K562 (cell line): Measurements from ENCODE around the gene FAM89B. TPM values are rescaled to one million over a fixed set of nuclear protein-coding genes. Genes with fewer than 3 reads are reported as not detected.
A peak's percentile ranks its signal among the peaks of the same experiment; 100 is the strongest.

Source experiments
- CBX3 ChIP-seq, 2 experiments: IDR thresholded peaks; 1 replicate in 1 of 2; 2 replicates in 1 of 2; pipeline ENCODE4 v1.6.1; 2012; ENCODE audit warnings: inconsistent platforms in 2 of 2, low read length in 2 of 2, borderline replicate concordance in 1 of 2, control low read depth in 1 of 2
- EZH2 ChIP-seq: IDR thresholded peaks from 2 replicates; pipeline ENCODE4 v1.6.1; 2012; ENCODE audit warnings: low read depth, mild to moderate bottlenecking, inconsistent platforms, low read length, borderline replicate concordance
- KDM4B ChIP-seq, 2 experiments: fragments of 450-650 bp in 1 of 2; sonication (generic) in 1 of 2; IDR thresholded peaks; 2 replicates each; pipeline ENCODE4 v1.6.1; 2016 to 2017; ENCODE audit warnings: borderline replicate concordance in 2 of 2, antibody characterized with exemption in 1 of 2, low read depth in 1 of 2, mild to moderate bottlenecking in 1 of 2
- MCM7 ChIP-seq, 2 experiments: fragments of 450-650 bp; IDR thresholded peaks; 2 replicates each; pipeline ENCODE4 v1.6.1; 2016 to 2018
- MYC ChIP-seq, 2 experiments: fragments of 250-450 bp in 1 of 2; sonication (Bioruptor Pico) in 1 of 2; IDR thresholded peaks; 2 replicates each; pipeline versions ENCODE4 v1.5.1 to v1.6.1; 2012 to 2021; ENCODE audit warnings: low read depth in 2 of 2, borderline replicate concordance in 1 of 2, improper control_type of control experiment in 1 of 2, low read length in 1 of 2, mild to moderate bottlenecking in 1 of 2, moderate library complexity in 1 of 2
- NFYB ChIP-seq: IDR thresholded peaks from 2 replicates; pipeline ENCODE4 v1.6.1; 2011; ENCODE audit warnings: mild to moderate bottlenecking, moderate library complexity; ENCODE audit not compliant: insufficient read length; ENCODE audit errors: extremely low read depth
- NRF1 ChIP-seq, 2 experiments: fragments of 450-650 bp; IDR thresholded peaks in 1 of 2; conservative IDR thresholded peaks in 1 of 2; 2 replicates each; pipeline ENCODE4 v1.6.1; 2014; ENCODE audit warnings: mild to moderate bottlenecking in 2 of 2
- RBM15 ChIP-seq: fragments of 200-400 bp; formaldehyde crosslinking; IDR thresholded peaks from 2 replicates; pipeline ENCODE4 v1.6.1; 2018; ENCODE audit warnings: mild to moderate bottlenecking, low read length, moderate library complexity; ENCODE audit not compliant: insufficient read depth
- STAG1 ChIP-seq: sonication (generic); formaldehyde crosslinking; IDR thresholded peaks from 2 replicates; pipeline ENCODE4 v1.5.0; 2020; ENCODE audit warnings: missing genetic modification reagents, borderline replicate concordance
- TBP ChIP-seq: optimal IDR thresholded peaks from 2 replicates; pipeline ENCODE3; 2011; ENCODE audit warnings: low read depth, low read length, improper control_type of control experiment
- ZBTB17 ChIP-seq: fragments of 450-650 bp; formaldehyde crosslinking; IDR thresholded peaks from 2 replicates; pipeline ENCODE4 v1.4.0; 2020; ENCODE audit warnings: mild to moderate bottlenecking
- ZNF12 ChIP-seq: sonication (generic); formaldehyde crosslinking; IDR thresholded peaks from 2 replicates; pipeline ENCODE4 v1.4.0; 2020; ENCODE audit warnings: mild to moderate bottlenecking, missing genetic modification reagents
- ZNF121 ChIP-seq: sonication (generic); formaldehyde crosslinking; conservative IDR thresholded peaks from 2 replicates; pipeline ENCODE4 v1.8.0; 2022; ENCODE audit warnings: missing genetic modification reagents
- ZNF24 ChIP-seq: fragments of 450-650 bp; IDR thresholded peaks from 2 replicates; pipeline ENCODE4 v1.6.1; 2016
- ZNF77 ChIP-seq: fragments of 250-450 bp; sonication (Bioruptor Pico); IDR thresholded peaks from 2 replicates; pipeline ENCODE4 v1.5.0; 2020
- polyA plus RNA-seq, 8 experiments: library from polyadenylated mRNA; depleted of rRNA in 4 of 8; stranded (reverse) in 5 of 8; unstranded in 3 of 8; fragments of >200 nt; fragmentation: Nextera tagmentation in 2 of 8; fragmentation: Illumina TruSeq in 1 of 8; extraction: Ambion mirVana in 2 of 8; extraction: Trizol in 1 of 8; gene quantifications; 2 replicates each; pipeline versions ENCODE4 v1.2.1 to v1.2.3, GENCODE V29; 2011 to 2014; ENCODE audit warnings: inconsistent platforms in 1 of 8, missing spikeins in 1 of 8
- total RNA-seq, 7 experiments: library from RNA; depleted of rRNA in 6 of 7; stranded (reverse); fragments of >200 nt in 6 of 7; fragmentation: Illumina TruSeq in 2 of 7; extraction: Trizol in 2 of 7; gene quantifications; 2 replicates each; pipeline versions ENCODE4 v1.2.1 to v1.2.3, GENCODE V29; 2011 to 2021; ENCODE audit warnings: low replicate concordance in 1 of 7
- TF ChIP-seq, protein P1 (sequence below): fragments of 450-650 bp; IDR thresholded peaks from 2 replicates; pipeline ENCODE4 v1.6.1; 2018; ENCODE audit not compliant: partially characterized antibody
- TF ChIP-seq, protein P2 (sequence below): fragments of 450-650 bp; IDR thresholded peaks from 2 replicates; pipeline ENCODE4 v1.6.1; 2017; ENCODE audit warnings: antibody characterized with exemption

Gene FAM89B
- total and polyA plus RNA-seq, 9 of the 15 experiments (the other 6 are each of a cell fraction or from before 2014, with no cell fraction given), result 0.32 to 27.6 (median 11.9) TPM

DNA sequence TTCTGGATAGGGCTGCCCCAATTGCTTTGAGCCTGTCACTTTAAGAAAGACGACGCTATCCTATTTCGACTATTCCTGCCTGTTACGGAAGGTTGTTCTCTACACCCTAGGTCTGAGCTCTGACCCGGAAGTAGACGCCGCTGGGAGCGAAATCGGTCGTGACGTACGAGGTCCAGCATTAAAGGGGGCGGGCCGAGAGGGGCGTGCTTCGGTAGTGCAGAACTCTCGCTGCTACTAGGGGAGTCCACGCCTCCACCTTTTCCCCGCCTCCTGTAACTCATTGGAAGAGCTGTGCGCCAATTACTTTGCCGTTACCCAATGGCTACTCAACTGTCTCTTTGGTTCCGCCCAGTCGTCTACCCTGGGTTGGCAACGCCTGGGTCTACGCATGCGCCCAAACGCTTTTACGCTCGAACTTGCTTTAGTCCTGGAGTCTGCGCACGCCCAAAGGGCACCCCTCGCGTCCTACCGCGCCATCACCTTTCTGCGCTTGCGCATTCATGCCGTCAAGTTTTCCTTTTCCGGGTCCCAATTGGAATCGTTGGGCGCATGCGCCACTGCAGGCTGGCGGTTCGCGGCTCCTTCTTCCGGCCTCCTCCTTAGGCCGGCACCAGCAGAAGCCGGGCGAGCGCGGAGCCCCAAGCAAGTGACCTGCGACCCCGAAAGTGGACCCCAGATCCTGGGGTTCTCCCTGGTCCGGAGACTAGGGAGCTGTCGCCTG, 43.1 kb downstream of the FAM89B start, which contains the start of gene PCNX3 (continued):
- TF ChIP-seq, protein P1, sequence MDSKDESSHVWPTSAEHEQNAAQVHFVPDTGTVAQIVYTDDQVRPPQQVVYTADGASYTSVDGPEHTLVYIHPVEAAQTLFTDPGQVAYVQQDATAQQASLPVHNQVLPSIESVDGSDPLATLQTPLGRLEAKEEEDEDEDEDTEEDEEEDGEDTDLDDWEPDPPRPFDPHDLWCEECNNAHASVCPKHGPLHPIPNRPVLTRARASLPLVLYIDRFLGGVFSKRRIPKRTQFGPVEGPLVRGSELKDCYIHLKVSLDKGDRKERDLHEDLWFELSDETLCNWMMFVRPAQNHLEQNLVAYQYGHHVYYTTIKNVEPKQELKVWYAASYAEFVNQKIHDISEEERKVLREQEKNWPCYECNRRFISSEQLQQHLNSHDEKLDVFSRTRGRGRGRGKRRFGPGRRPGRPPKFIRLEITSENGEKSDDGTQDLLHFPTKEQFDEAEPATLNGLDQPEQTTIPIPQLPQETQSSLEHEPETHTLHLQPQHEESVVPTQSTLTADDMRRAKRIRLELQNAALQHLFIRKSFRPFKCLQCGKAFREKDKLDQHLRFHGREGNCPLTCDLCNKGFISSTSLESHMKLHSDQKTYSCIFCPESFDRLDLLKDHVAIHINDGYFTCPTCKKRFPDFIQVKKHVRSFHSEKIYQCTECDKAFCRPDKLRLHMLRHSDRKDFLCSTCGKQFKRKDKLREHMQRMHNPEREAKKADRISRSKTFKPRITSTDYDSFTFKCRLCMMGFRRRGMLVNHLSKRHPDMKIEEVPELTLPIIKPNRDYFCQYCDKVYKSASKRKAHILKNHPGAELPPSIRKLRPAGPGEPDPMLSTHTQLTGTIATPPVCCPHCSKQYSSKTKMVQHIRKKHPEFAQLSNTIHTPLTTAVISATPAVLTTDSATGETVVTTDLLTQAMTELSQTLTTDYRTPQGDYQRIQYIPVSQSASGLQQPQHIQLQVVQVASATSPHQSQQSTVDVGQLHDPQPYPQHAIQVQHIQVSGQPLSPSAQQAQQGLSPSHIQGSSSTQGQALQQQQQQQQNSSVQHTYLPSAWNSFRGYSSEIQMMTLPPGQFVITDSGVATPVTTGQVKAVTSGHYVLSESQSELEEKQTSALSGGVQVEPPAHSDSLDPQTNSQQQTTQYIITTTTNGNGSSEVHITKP, result peak; percentile 71
- TF ChIP-seq RBM15 (no peak), NRF1 (conservative IDR thresholded peaks at IDR 0.05 in 1 of 2, IDR thresholded peaks at IDR 0.05 in 1 of 2) (peak; percentile 100), EZH2 (no peak), CBX3 (IDR thresholded peaks at IDR 0.05; ENCODE audit: borderline replicate concordance in 1 of 2, low read length in 2 of 2) (no peak), ZNF121 (CRISPR knock-in tag) (no peak), NFYB (peak; percentile 99), TBP (peak; percentile 65), ZNF77 (CRISPR knock-in tag) (no peak), MYC (IDR thresholded peaks at IDR 0.05; ENCODE audit: low read depth, low read length) (peak; percentile 11), MYC (CRISPR knock-in tag; IDR thresholded peaks at IDR 0.05; ENCODE audit: borderline replicate concordance, low read depth) (peak; percentile 66; the same call in 1 of the 2 replicates), ZNF24 (no peak), STAG1 (CRISPR knock-in tag) (no peak), ZBTB17 (CRISPR knock-in tag) (peak; percentile 100), ZNF12 (no peak), KDM4B (IDR thresholded peaks at IDR 0.05; ENCODE audit: borderline replicate concordance in 2 of 2, low read depth in 1 of 2) (peak in 1 of 2 experiments; percentile 46; a peak in 1 of 4 replicates), MCM7 (IDR thresholded peaks at IDR 0.05) (no peak)
- TF ChIP-seq, protein P2, sequence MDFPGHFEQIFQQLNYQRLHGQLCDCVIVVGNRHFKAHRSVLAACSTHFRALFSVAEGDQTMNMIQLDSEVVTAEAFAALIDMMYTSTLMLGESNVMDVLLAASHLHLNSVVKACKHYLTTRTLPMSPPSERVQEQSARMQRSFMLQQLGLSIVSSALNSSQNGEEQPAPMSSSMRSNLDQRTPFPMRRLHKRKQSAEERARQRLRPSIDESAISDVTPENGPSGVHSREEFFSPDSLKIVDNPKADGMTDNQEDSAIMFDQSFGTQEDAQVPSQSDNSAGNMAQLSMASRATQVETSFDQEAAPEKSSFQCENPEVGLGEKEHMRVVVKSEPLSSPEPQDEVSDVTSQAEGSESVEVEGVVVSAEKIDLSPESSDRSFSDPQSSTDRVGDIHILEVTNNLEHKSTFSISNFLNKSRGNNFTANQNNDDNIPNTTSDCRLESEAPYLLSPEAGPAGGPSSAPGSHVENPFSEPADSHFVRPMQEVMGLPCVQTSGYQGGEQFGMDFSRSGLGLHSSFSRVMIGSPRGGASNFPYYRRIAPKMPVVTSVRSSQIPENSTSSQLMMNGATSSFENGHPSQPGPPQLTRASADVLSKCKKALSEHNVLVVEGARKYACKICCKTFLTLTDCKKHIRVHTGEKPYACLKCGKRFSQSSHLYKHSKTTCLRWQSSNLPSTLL, result no peak
